Breast epithelium (tissue), 3 donors: ENCODE results near the gene CCM2L.

Experiments
- CTCF ChIP-seq, 3 donors: fragments of 450-650 bp; IDR thresholded peaks; one replicate each; pipeline ENCODE4 v1.5.1; 2016 to 2017; ENCODE audit warnings: antibody characterized with exemption in 3 of 3, mild to moderate bottlenecking in 3 of 3, moderate library complexity in 3 of 3
- POLR2A ChIP-seq: fragments of 450-650 bp; IDR thresholded peaks from one replicate; pipeline ENCODE4 v1.6.1; 2016; ENCODE audit warnings: antibody characterized with exemption, mild to moderate bottlenecking, moderate library complexity
- POLR2AphosphoS5 ChIP-seq, 3 donors: sonication (generic); formaldehyde crosslinking; IDR thresholded peaks; one replicate each; pipeline ENCODE4 v1.6.1; 2017; ENCODE audit warnings: antibody characterized with exemption in 3 of 3

- no peak for TF ChIP-seq CTCF (IDR thresholded peaks at IDR 0.05)
- no peak for TF ChIP-seq POLR2AphosphoS5 (IDR thresholded peaks at IDR 0.05)
- no peak for TF ChIP-seq POLR2A
These were observed 19.3 kb downstream of the CCM2L start for GRCh38 chr20:32029561-32029960.
